Measurements from ENCODE around the gene KCNMA1. TPM values are rescaled to one million over a fixed set of nuclear protein-coding genes. Genes with fewer than 3 reads are reported as not detected.

The KCNMA1 gene
- total RNA-seq, 4 donors from 2014 or later, result 68.4 to 170 (median 119) TPM

DNA sequence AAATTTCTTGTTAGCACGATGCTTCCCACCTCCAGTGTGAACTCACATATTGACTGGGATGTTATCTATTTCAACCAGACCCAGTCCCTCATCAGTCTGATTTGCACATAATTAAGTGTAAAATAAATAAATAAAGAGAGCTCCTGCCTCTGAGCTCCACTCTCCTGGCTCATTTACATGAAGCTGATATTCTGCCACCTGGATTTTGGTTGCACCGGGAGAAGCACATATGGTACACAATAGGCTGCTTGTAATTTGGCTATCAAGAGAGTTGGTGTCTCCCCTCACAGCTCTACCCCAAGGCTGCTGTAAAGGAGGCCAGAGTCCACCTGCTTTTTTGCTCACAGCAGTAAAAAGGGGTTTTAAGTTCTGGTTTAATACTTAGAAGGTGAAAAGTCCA lies 610.5 kb downstream of the KCNMA1 start:
- intact Hi-C loops (cut with DNase I; ENCODE audit: low total_unique reads), result no loop called here
- no peak overlapping the region for H3K4me3 ChIP-seq
- WGBS, 2 donors (ENCODE audit: low coverage in 1 of 2), result 78 to 100% methylated on average over 1 to 2 of the region's 2 CpGs

DNA sequence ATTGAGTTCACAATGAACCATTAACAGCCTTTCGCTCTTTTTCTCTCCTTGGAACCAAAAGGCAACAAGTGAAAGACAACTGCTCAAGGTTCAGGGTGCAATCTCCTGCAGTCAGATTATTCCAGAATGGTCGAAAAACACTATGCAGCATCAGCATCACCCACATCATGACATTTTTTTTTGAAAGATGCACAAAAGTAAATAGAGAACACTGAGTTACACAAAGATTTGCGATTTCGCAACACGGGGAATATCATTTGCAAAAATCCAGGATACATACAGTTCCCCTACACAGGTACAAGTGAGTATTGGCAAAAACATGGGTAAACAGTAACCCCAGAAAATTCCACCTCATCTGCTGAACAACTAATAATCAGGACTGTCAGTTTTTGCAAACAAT lies 611.5 kb downstream of the KCNMA1 start:
- in situ Hi-C loops (cut with MboI; ENCODE audit: low pct_ligation_motif_present in 1 of 4, low pct_unique_long_range_greater_than_20kb in 1 of 4, low sequenced_read_pairs in 3 of 4), result no loop called here
- intact Hi-C loops (cut with DNase I; ENCODE audit: low total_unique reads), result no loop called here
- WGBS, 2 donors (ENCODE audit: low coverage in 1 of 2), result 91 to 92% methylated on average over 4 to 5 of the region's 5 CpGs
- H3K27ac ChIP-seq, result no peak overlapping the region
- no peaks in the 10 kb centered on the region for H3K27me3 ChIP-seq
- no peak for DNase-seq
- H3K4me1 ChIP-seq, result peaks cover 0 to 6% (median 0%) of the 10 kb centered on the region in 4 donors
- no peak overlapping the region for H3K4me3 ChIP-seq
- H3K36me3 ChIP-seq, result no peaks in the 10 kb centered on the region
- TF ChIP-seq, protein P1, sequence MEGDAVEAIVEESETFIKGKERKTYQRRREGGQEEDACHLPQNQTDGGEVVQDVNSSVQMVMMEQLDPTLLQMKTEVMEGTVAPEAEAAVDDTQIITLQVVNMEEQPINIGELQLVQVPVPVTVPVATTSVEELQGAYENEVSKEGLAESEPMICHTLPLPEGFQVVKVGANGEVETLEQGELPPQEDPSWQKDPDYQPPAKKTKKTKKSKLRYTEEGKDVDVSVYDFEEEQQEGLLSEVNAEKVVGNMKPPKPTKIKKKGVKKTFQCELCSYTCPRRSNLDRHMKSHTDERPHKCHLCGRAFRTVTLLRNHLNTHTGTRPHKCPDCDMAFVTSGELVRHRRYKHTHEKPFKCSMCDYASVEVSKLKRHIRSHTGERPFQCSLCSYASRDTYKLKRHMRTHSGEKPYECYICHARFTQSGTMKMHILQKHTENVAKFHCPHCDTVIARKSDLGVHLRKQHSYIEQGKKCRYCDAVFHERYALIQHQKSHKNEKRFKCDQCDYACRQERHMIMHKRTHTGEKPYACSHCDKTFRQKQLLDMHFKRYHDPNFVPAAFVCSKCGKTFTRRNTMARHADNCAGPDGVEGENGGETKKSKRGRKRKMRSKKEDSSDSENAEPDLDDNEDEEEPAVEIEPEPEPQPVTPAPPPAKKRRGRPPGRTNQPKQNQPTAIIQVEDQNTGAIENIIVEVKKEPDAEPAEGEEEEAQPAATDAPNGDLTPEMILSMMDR (IDR thresholded peaks at IDR 0.05), result no peak
- TF ChIP-seq POLR2AphosphoS5 (IDR thresholded peaks at IDR 0.05) (no peak), POLR2A (IDR thresholded peaks at IDR 0.05) (no peak), EP300 (IDR thresholded peaks at IDR 0.05; ENCODE audit: low read depth) (no peak)
- H3K9me3 ChIP-seq, result no peaks in the 10 kb centered on the region

More for the DNA sequence above, 610.5 kb downstream of the KCNMA1 start:
- Histone ChIP-seq H3K36me3 (no peaks in the 10 kb centered on the region), H3K27ac (no peak overlapping the region), H3K4me1 (peaks cover 0 to 6% (median 0%) of the 10 kb centered on the region in 4 donors), H3K9me3 (no peaks in the 10 kb centered on the region), H3K27me3 (no peaks in the 10 kb centered on the region)
- TF ChIP-seq POLR2A (IDR thresholded peaks at IDR 0.05), result no peak
- no peak for TF ChIP-seq POLR2AphosphoS5 (IDR thresholded peaks at IDR 0.05)
- TF ChIP-seq EP300 (IDR thresholded peaks at IDR 0.05; ENCODE audit: low read depth), result no peak
- TF ChIP-seq, protein P1 (IDR thresholded peaks at IDR 0.05), result no peak
- DNase-seq, result no peak
- in situ Hi-C loops (cut with MboI; ENCODE audit: low pct_ligation_motif_present in 1 of 4, low pct_unique_long_range_greater_than_20kb in 1 of 4, low sequenced_read_pairs in 3 of 4), result no loop called here

DNA sequence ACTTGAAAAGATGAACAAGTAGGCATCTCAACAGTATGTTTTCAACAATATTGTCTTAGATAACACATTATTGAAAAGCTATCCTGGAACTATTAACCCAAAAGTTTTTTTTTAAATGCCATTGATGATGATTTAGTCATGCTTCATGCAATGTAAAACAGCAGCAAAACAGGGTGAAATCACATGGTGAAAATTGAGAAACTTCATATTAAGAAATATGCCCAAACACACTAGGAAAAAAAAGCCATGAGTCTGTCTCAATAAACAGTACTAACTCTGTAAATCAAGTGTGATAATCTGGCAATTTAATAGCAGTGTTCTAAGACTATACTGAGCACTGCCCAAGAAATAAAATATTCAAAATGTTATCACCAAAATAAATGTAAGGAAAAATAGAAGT lies 613.1 kb downstream of the KCNMA1 start:
- no peak overlapping the region for H3K4me3 ChIP-seq
- intact Hi-C loops (cut with DNase I; ENCODE audit: low total_unique reads) (no loop called here), in situ Hi-C loops (cut with MboI; ENCODE audit: low pct_ligation_motif_present in 1 of 4, low pct_unique_long_range_greater_than_20kb in 1 of 4, low sequenced_read_pairs in 3 of 4) (no loop called here)
- H3K27ac ChIP-seq, result no peak overlapping the region
- TF ChIP-seq EP300 (IDR thresholded peaks at IDR 0.05; ENCODE audit: low read depth) (no peak), POLR2AphosphoS5 (IDR thresholded peaks at IDR 0.05) (no peak), POLR2A (IDR thresholded peaks at IDR 0.05) (no peak)
- TF ChIP-seq, protein P1 (IDR thresholded peaks at IDR 0.05), result no peak
- no peaks in the 10 kb centered on the region for H3K27me3 ChIP-seq
- H3K4me1 ChIP-seq, result no peaks in the 10 kb centered on the region
- H3K36me3 ChIP-seq, result no peaks in the 10 kb centered on the region
- DNase-seq, result no peak
- H3K9me3 ChIP-seq, result no peaks in the 10 kb centered on the region

DNA sequence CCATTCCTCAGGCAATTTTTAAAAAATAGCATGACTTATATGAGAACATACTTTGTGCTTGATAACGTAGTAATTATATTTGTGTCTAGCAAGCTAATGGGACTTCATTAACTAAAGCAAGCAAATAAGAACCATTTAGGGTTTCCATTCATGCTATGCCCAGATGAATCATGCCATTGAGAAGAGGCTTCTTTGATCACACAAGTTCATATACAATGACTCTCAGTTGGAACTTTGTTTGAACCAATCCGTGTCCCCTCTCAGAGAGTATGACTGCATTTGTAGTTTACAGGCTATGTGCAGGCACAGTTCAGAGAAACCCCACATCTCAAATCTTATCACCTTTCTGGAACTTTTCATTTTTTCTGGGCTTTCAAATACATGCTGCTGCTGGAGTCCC lies 614.2 kb downstream of the KCNMA1 start:
- Histone ChIP-seq H3K9me3 (no peaks in the 10 kb centered on the region), H3K4me3 (no peak overlapping the region), H3K36me3 (no peaks in the 10 kb centered on the region), H3K4me1 (no peaks in the 10 kb centered on the region), H3K27me3 (no peaks in the 10 kb centered on the region), H3K27ac (no peak overlapping the region)
- intact Hi-C loops (cut with DNase I; ENCODE audit: low total_unique reads) (no loop called here), in situ Hi-C loops (cut with MboI; ENCODE audit: low pct_ligation_motif_present in 1 of 4, low pct_unique_long_range_greater_than_20kb in 1 of 4, low sequenced_read_pairs in 3 of 4) (no loop called here)
- TF ChIP-seq POLR2AphosphoS5 (IDR thresholded peaks at IDR 0.05) (no peak), POLR2A (IDR thresholded peaks at IDR 0.05) (no peak), EP300 (IDR thresholded peaks at IDR 0.05; ENCODE audit: low read depth) (no peak)
- TF ChIP-seq, protein P1 (IDR thresholded peaks at IDR 0.05), result no peak
- WGBS, 2 donors (ENCODE audit: low coverage in 1 of 2), result 84 to 88% methylated on average over 2 of the region's 2 CpGs
- DNase-seq, result no peak
